ENCODE results near the gene DOCK9.

Gene DOCK9

DNA sequence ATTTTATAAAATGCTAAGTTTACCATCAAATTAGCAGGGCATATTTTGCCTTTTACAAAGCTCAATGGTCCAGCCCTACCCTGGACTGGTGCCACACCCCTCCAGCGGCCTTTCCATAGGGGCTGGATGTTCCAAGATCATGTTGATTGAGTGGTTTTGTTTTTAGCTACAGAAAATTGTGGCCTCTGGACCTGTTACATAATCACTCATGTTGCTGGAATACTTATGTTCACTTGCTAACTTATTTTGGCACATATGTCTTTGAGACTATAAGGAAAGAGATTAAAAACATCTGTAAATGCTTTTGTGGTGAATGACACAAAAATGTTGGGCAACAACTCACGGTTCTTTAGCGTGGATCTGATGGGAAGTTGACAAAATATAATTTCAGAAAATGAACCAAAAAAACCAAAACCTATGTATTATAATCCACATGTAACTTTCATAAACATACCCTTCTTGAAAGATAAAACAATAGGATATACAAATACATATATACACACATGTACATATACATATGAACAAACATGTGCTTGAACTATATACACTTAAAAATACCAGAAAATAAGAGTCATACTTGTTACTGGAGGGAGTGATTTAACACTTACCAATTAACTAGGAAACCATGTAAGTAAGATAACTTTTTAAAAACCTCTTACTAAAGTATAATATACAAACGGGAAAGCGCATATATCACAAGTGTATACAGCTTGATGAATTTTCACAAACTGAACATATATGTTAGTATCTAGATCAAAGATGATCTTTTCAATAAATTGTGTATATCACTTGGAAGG lies 178.8 kb downstream of the DOCK9 start:
- no peak for TF ChIP-seq CTCF (IDR thresholded peaks at IDR 0.05; ENCODE audit: borderline replicate concordance, insufficient read depth, low read depth, low read length)
- no peak overlapping the region for H3K4me3 ChIP-seq (ENCODE audit: low read depth, low read length)

- no peak overlapping the region for H3K4me3 ChIP-seq (ENCODE audit: low read depth, low read length)
- no peak for TF ChIP-seq CTCF (IDR thresholded peaks at IDR 0.05; ENCODE audit: borderline replicate concordance, insufficient read depth, low read depth, low read length)
These were observed 180.4 kb downstream of the DOCK9 start for GRCh38 chr13:98797456-98797855.

- no peak overlapping the region for H3K4me3 ChIP-seq (ENCODE audit: low read depth, low read length)
- no peak for TF ChIP-seq CTCF (IDR thresholded peaks at IDR 0.05; ENCODE audit: borderline replicate concordance, insufficient read depth, low read depth, low read length)
These were observed 181.1 kb downstream of the DOCK9 start for GRCh38 chr13:98796798-98797197.

GRCh38 chr13:98796191-98796590 lies 181.7 kb downstream of the DOCK9 start:
- no peak overlapping the region for H3K4me3 ChIP-seq (ENCODE audit: low read depth, low read length)
- TF ChIP-seq CTCF (IDR thresholded peaks at IDR 0.05; ENCODE audit: borderline replicate concordance, insufficient read depth, low read depth, low read length): no peak

DNA sequence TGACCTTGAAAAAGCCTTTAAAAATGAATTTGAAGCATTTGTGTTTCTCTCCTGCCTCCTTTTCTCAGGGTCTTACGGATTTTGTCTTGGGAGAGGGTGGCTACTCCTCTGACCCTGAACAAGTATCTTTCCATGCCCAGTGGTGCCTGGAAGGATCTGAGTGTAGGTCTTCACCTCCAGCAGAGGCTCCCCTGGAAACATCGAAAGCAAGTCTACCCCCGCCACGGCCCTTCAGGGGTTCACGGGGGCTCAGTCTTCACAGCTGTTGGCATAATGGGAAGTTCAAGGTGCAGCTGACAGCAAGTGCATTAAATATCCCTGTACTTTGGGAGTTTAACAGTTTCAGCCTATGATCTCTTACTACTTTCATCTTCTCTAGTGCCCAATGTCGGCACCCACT lies 182.6 kb downstream of the DOCK9 start:
- TF ChIP-seq CTCF (IDR thresholded peaks at IDR 0.05; ENCODE audit: borderline replicate concordance, insufficient read depth, low read depth, low read length): no peak
- no peak overlapping the region for H3K4me3 ChIP-seq (ENCODE audit: low read depth, low read length)

DNA sequence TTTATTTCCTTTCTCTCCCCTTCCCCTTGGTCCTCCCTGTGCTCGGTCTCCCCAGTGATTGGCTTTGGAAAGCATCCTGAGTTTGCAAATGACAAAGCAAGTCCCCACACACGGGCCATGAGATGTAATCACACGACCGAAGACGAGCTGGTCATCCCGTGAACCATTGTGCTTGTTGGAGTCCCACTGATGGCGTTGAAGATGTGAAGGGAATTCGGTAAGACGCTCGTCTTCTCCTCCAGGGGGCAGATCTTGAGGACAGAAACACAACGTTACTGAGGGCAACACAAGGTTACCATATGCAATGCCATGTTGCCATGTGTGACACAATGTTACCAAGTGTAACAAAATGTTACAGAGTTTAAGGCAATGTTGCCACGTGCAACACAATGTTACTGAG lies 183.4 kb downstream of the DOCK9 start:
- H3K4me3 ChIP-seq (ENCODE audit: low read depth, low read length): no peak overlapping the region
- no peak for TF ChIP-seq CTCF (IDR thresholded peaks at IDR 0.05; ENCODE audit: borderline replicate concordance, insufficient read depth, low read depth, low read length)

DNA sequence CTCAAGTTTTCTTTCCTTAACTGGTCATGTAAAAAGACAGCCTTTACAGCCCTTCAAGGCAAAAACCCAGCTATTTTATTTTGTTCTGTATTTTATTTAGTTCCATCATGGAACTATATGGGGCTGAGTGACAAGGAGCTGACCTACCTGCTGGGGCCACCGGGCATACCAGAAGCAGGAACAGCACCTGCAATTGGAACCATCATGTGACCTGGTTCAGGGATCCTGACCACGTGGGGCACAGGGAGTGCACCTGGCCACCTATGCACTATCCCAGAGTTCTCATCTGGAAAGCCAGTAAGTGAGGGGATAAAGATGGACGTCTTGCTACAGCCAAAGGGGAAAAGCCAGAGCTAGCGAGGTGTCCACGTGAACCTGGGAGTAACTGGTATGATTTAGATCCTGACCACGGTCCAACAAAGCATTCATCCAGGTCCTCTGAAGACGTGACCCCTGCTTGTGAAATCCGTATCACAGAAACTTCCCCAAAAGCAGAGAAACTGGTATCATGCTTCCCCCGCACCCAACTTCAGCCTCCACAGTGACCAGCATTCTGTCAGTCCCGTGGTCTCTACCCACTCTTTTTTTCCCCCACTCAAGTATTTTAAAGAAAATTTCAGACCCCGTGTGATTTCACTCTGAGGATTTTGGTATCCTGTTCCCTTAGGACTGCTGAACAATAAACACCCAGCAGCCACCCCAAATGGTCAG lies 184.9 kb downstream of the DOCK9 start:
- no peak for TF ChIP-seq CTCF (IDR thresholded peaks at IDR 0.05; ENCODE audit: borderline replicate concordance, insufficient read depth, low read depth, low read length)
- H3K4me3 ChIP-seq (ENCODE audit: low read depth, low read length): no peak overlapping the region
